ENCODE data around the gene WRAP73. TPM values are rescaled to one million over a fixed set of nuclear protein-coding genes. Genes with fewer than 3 reads are reported as not detected.

Gene WRAP73
- total and polyA plus RNA-seq, 9 of the 15 experiments (the other 6 are each of a cell fraction or from before 2014, with no cell fraction given) = 4.3 to 51.8 (median 30.1) TPM

GRCh38 chr1:3625151-3625907 lies 24.6 kb downstream of the WRAP73 start (continued):
- no peak for TF ChIP-seq FOXJ2 (tag; IDR thresholded peaks at IDR 0.05)
- TF ChIP-seq HDAC3 (IDR thresholded peaks at IDR 0.05; ENCODE audit: borderline replicate concordance, partially characterized antibody) = no peak
- no peak for TF ChIP-seq ZBTB11 (CRISPR knock-in tag; IDR thresholded peaks at IDR 0.05)
- TF ChIP-seq NR0B1 (IDR thresholded peaks at IDR 0.05; ENCODE audit: partially characterized antibody) = no peak
- TF ChIP-seq BDP1 (IDR thresholded peaks at IDR 0.05; ENCODE audit: insufficient read depth, insufficient read length) = no peak
- no peak for TF ChIP-seq CEBPG (CRISPR knock-in tag; IDR thresholded peaks at IDR 0.05)
- TF ChIP-seq CEBPG (tag; conservative IDR thresholded peaks at IDR 0.05 in 1 of 2, IDR thresholded peaks at IDR 0.05 in 1 of 2) = no peak
- TF ChIP-seq CHAMP1 (IDR thresholded peaks at IDR 0.05) = no peak
- TF ChIP-seq PATZ1 (CRISPR knock-in tag; IDR thresholded peaks at IDR 0.05; ENCODE audit: borderline replicate concordance) = no peak
- no peak for TF ChIP-seq MLX (CRISPR knock-in tag; conservative IDR thresholded peaks at IDR 0.05)
- no peak for TF ChIP-seq ZFP30 (CRISPR knock-in tag; IDR thresholded peaks at IDR 0.05; ENCODE audit: borderline replicate concordance)
- TF ChIP-seq TFE3 (CRISPR knock-in tag; IDR thresholded peaks at IDR 0.05) = no peak
- no peak for TF ChIP-seq MAFG (tag; conservative IDR thresholded peaks at IDR 0.05)
